NCI-H345 (cell line): ENCODE measurements around the gene CENPE.

ENCODE experiments used
- DNase-seq: peaks from one replicate; lab custom pipeline; 2025; lab: John Stamatoyannopoulos, UW

CENPE gene

GRCh38 chr4:103076747-103077347 lies 121.3 kb downstream of the CENPE start, which contains the start of gene SLC9B2:
Gene SLC9B2 (minus strand): TSS chr4:103076761. CDS start chr4:103067550, 9,211 bp downstream.
- DNase-seq, result no peak

DNA sequence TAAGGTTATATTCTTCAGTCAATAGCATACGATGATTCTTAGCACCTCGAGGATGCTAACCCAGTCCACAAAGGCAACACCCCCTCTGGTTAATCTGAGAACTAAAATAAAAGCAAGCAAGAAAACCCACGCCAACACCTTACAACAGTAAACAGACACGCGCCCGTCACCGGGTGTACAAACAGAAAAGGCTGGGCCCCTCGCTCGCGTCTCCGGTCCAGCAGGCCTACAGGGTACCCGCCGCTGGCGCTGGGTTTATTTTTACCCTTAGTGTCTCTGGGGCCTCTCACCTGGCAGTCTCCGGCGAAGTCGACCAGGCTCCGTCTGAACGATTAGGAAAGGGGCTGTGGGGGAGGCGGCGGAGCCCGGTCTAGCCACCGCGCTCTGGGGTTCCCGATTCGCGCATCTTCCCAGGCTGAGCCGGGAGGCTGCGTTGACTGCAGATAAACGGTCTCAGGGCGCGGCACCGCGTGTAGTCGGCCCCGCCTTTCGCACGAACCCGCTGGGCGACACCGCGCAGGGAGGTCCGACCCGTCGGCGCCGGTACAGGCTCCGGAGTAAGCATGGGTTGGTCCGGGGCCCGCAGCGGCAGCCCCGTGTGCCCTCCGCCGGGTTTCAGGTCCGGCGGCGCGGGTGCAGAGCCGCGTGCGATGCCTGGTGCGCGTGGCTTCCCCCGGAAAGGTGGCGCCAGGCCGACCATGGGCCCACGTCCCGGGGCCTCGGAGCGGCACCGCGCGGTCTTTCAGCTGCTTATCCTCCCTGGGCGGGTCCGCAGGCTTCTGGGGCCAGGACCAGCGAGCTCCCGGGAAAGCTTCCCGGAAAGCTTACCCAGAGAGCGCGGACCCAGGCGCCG lies 122.0 kb downstream of the CENPE start:
- peak; percentile 45 for DNase-seq

DNA sequence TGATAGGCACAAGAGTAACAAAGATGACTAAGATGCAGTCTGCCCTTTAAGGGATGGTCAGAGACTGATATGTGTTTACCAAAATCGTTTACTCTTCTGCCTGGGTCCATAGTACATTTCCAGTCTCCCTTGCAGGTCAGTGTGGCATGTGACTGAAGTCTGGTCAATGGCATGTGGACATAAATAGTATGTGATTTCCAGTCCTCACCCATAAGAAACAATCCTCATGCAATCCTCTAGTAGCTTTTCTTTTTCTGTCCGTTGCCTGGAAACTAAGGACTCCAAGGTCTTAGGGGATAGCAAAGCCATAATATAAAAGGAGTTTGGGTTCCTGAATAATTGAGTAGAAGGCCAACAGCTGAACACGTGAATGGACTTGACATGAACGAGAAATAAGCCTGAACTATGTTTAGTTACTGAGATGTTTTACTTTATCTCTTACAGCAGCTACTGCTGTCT lies 122.7 kb downstream of the CENPE start:
- no peak for DNase-seq

DNA sequence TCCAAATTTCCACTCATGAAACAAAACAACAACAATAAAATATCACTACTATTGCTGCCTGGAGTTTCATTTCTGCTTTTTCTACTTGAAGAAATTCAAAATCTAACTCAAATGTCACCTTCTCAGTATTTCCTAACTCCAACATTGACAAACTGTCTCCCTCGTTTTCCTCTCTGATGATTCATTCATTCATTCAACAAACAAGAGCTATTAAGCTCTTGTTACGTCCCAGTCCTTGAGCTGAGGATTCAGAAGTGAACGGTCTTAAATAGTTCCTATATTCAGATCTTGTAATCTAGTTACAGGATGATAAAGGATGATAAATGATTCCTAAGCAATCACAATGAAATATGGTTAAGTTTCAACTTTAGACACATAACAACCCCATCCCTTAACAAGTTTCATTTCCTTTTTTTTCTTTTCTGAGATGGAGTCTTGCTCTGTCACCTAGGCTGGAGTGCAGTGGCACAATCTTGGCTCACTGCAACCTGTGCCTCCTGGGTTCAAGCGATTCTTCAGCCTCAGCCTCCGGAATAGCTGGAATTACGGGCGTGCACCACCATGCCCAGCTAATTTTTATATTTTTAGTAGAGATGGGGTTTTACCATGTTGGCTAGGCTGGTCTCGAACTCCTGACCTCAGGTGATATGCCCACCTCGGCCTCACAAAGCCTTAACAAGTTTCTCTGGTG lies 123.3 kb downstream of the CENPE start:
- no peak for DNase-seq

DNA sequence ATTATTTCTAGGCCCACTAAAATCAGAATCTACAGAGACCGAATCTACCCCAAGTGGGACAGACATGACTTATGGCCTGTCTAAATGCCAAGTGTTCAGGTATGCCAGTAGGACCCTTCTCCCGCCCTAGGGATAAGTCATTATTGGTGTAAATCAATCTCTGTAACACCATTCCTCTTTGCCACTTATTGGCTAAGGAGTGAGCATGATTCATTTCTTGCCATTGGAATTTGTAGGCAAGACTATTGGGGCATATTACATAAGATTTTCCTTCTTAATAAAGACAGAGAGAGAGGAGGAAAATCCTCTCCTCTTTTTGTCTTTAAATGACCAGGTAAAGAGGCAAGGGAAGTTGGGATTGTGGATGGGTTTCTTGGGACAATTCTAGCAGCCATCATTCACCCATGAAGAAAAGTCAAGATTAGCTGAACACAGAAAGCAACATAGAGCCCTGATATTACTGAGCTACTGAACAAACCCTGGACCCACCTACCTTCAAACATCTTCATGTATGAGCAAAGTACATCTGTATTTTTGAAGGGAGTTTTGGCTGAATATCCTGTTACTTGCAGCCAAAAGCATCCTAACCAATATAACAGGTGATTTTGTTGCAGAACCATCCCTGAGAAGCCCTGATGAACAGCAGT lies 124.2 kb downstream of the CENPE start:
- no peak for DNase-seq

DNA sequence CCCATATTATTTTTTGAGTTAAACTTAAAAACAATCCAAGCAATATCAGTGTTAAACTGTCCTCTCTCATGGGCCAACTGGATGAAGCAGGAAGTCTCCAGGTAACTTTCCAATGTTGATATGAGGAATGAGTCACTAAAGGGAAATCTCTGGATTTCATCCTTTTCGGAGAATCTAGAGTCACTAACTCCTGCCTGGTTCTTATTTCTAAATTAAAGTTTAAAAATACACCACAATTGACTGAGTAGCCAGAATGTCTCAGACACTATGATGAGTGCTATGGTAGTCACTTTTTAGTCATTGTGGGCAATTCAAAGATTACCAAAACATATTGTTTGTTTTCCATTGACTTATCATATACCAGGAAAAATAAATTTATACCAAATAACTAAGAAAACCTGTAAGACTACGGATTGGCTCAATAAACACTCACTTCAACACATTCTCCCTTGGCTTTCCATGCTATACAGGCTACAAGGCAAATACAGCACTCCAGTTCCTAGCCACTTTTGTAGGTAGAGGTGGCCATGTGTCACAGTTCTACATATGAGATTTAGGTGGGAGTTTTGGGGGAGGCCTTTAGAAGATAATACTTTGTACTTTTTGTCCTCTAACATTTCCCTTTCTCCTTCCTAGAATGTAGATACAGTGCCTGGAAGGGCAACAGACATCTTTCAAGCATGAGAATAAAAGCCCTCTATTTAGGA lies 130.1 kb downstream of the CENPE start:
- DNase-seq, result no peak

DNA sequence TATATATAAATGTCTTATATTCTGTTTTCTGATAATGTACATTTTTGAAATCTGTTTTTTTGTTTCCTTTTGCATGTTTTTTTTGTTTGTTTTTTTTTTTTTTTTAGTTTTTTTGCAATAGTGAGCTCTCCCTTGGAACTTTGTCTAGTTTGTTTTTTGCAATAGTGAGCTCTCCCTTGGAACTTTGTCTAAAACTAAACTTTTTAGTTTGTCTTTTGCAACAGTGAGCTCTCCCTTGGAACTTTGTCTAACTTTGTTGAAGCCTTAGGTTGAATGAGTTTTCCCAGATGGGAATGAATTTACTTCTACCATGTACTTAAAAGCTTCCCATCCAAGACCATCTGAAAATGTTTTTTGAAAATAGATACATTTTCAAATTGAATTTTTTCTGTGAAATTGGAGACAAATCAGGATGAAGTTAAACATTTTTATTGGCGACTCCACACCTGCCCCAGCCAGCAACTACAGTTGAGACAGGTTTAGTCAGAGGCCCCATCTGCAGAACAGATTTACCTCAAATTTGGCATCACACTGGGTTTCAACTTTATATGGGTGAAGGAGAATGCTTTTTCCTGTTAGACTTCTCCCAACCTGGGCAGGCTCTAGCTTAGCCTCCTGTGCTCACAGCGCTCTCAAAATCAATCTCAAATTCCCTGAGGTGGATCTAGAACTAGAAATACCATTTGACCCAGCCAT lies 137.5 kb downstream of the CENPE start:
- DNase-seq, result no peak
